NCI-H2196 (cell line): ENCODE data around the gene PPEF2.

Experiments
- DNase-seq: peaks from one replicate; lab custom pipeline; 2025; ENCODE audit not compliant: unreplicated experiment; lab: John Stamatoyannopoulos, UW

Gene PPEF2

DNA sequence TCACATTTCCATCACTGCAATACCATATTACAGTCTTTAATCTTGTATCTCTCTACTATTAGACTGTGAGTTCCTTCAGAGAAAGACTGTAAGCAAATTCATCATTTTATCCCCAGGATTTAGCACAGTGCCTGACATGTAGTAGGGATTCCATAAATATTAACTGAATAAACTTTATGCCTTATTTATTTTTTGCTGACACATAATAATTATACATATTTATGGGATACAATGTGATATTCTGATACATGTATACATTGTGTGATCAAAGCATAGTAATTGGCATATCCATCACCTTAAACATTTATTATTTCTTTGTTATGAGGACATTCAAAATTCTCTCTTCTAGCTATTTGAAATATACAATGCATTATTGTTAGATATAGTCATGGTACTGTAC, 3.7 kb downstream of the PPEF2 start:
- DNase-seq: no peak

DNA sequence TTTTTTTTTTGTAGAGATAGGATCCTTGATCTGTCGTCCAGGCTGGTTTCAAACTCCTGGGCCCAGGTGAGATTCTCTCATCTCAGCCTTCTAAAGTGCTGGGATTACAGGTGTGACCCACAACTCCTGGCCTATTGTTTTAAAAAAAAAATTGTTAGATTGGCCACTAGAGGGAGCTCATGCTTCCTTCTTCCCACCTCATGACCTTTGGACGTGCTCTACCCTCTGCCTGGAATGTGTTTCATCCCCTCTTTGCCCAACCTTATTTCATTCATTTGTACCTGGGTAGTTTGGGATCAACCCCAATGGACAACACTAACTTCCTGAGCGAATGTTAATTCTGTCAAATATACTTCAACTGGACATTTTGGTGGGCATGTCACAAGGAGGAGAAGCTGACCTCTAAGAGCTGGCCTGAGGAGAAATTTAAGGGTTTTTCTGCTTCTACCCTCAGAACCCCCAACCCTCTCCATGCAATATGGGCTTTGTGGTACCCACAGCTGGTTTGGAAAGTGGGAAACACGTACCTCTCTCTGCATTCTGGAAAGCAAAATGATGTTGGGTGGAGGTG, 6.4 kb downstream of the PPEF2 start:
- no peak for DNase-seq

DNA sequence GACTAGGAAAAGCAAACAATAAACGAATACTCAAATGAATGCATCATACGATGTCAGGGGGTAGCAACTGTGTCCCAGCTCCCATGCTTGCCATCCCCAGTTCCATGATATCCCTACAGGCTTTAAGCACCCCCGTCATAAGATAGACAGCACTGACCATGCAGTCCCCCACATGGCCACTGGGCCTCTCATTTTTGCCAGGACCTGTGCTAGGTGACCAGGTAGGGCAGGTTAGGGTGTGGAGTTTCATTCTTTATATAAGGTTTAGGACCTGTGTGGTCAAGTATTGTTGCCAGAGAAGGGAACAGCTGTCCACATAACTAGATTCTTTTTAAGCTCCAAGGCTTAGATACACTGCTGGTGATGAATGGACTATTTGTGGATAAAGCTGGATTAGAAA, 9.7 kb downstream of the PPEF2 start:
- DNase-seq: no peak

DNA sequence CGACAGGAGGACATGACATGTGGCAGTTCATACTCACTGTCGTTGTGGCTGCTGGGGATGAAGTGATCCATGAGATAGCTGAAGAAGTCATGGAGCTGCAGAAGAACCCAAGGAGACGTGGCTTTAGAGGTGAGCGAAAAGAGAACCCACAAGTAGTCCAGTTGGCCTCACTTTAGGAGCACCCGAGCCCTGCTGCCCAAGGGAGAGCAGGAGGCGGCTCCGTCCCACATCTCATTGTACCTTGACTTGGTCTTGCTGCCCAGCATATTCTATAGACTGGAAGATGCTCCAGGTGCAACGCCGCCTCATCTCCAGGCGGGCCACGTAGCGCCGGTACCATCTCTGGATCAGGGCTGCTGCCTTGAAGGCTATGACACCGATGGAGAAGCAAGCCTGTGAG, 10.6 kb downstream of the PPEF2 start:
- no peak for DNase-seq

DNA sequence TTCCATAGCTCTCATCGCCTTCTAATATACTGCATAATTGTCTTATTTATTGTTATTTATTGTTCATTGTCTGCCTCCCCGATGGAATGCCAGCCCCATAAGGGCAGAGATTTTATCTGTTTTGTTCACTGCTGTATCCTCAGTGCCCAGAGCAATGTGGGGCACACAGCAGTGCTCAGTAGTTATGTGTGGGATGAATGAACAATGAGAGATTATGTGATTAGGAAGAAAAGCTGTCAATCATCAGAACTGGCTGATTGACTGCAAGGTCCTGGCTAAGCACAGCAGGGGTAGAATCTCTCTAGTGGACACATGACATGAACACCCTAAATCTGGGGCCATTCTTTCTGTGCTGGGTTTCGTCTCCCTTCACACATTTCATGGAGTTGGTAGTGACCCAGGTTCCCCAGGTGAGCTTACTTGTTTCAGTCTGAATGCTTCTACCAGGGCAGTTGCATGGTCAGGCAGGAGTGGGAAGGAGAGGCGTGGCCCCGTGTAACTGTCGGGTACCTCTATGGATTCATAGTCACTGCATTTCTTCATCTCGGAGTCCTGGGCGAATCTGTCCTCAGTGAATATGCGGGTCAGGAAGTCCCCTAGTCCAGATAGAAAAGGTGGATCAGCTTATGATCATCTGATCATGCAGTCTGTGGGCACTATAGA, 12.6 kb downstream of the PPEF2 start:
- no peak for DNase-seq

DNA sequence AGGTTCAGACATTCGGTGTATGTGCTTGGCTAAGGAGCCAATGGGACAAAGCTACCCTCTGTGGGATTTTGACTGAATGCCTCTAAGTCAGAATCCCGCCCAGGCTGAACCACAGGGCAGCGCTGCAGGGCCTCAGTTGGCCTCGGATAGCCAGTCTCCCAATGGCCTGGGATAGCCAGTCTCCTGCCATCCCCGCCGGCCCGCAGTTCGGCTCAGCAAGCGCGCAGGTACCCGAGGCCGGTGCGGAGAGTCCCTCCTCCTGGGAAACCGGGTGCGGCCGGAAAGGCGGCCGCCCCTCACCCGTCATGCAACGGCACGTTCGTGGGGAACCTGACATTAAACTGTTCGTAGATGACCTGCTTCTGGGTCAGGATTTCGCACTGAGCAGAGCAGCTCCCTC, 16.1 kb downstream of the PPEF2 start:
- no peak for DNase-seq

DNA sequence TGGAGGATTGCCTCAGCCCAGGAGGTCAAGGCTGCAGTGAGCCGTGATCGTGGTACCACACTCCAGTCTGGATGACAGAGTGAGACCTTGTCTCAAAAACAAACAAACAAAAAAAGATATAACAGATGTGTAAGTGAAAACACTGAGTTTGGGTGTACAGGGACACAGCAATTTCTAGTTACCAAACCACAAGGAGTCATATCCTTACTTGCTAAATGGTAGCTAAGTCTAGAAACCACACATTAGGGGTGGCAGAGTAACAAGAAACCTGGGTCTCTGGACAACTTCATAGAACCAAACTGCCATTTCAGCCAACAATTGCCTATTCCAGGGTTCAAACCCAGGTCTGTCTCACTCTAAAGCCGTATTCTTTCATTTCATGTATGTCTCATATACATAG, 20.8 kb downstream of the PPEF2 start:
- no peak for DNase-seq

DNA sequence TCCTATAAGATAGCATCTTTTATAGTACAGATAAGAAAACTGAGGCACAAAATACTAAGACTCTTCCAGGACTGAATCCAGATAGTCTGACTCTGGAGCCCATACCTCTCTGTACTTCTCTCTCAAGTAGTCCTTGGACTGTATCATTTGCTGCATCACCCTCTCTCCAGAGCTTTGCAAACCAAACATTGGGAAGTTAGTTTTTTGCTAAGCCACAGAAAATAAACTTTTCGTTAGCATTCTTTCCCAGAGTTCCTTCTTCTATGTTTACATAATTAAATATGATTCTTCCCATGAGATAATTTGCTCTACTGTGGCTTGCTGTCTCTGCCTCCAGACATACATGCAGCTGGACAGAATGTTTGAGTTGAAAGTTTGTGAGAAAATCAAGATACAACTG, 22.0 kb downstream of the PPEF2 start:
- no peak for DNase-seq

DNA sequence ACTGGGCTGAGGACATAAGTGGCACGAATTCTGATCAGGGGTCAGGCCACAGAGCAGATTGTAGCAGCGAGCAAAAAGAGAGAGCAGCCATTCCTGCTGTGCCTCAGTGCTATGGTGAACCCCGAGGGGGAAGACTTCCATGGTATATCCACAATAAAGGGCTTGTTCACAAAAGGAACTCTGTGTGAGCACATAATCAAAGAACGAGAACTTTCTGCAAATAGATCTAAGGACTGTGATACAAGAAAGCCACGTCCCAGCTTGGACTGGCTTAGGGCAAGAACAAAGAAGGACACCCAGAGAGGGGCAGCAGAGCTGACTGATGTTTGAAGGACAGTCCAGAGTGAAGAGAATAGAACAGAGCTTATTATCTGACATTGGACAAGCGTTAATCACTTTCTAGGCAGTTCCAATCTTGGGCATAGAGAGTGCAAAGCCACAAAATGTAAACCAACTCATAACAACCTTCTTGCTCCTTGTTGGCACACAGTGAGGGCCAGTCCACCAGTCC, 24.0 kb downstream of the PPEF2 start:
- DNase-seq: no peak

DNA sequence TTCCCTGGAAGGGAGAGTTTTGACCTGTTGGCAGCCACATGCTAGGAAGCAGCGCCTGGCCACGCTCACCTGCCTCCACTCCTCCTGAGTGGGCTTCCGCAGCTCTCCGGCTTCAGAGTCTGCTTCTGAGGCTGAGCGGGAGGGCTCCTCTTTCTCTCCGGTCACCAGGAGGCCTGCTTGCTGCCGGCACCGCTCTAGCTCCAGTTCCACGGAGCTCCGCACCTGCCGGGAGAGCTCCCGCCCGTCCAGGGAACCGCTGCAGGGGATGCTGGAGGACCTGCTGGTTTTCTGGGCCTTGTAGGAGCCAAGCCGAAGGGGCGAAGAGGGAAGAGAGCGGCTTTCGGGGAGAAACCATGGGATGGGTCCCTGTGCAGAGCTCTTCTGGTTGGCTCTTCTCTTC, 26.0 kb downstream of the PPEF2 start:
- DNase-seq: no peak

DNA sequence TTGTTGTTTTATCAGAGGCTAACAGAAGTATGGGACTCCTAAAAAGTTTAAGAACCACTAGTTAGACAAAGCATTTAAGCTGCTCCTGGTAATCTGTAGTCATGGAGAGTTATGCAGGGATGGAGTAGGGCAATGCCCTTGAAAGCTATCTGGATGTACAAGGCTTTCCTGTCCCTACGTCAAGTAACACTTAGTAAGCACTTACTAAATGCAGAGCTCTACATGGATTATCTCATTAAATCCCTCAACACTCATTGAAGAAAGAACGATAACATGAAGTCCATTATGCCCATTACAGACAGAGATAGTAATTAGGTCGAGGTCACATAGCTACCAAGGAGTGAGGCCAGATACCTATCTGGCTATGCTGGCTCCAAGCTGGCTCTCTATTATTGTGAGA, 33.2 kb downstream of the PPEF2 start:
- no peak for DNase-seq

DNA sequence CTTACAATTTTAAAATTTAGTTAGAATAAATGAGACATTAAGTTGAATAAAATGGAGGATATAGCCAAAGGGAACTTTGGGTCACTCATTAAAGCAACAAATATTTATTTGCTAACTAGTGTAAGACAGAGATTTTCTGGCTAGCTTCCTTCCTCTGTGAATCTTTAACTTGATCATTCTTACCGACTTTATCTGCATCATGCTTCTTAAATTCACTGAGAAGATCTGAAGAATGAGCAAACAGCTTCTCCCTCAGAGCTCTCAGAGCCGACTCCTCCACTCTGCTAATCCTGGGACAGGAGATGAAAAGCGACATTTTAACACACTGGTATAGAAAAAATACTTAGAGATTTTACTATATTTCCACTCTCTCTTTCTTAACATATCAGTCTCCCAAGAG, 35.1 kb downstream of the PPEF2 start:
- DNase-seq: no peak

DNA sequence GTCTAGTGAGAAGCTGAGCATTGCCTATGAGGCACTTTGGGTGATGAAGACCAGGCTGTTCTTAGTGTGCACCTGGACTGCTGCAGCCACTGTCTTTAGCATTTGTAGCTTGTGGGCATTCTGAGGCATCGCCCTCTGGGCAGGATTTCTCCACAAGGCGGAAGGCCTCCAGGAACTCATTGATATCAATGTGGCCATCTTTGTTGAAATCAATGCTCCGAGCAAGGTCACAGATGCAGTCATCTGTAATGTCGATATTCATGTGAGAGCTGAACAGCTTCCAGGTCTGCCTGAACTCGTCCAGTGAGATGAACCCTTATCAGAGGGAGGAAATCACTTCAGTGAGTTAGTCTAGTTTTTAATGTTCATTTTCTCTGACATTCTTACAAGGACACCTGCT, 41.6 kb downstream of the PPEF2 start:
- no peak for DNase-seq

DNA sequence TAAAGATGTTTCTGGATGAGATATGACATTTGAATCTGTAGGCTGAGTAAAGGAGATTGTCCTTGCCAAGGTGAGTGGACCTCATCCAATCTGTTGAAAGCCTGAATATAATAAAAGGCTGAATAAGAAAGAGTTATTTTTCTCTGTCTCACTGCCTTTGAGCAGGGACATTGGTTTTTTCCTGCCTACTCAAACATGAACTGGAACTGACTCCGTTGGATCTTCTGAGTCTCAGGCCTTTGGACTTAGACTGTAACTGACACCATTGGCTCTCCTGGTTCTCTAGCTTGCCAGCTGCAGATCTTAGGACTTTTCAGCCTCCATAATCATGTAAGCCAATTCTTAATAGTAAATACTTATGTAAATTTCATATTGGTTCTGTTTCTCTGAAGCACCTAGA, 43.5 kb downstream of the PPEF2 start:
- no peak for DNase-seq

DNA sequence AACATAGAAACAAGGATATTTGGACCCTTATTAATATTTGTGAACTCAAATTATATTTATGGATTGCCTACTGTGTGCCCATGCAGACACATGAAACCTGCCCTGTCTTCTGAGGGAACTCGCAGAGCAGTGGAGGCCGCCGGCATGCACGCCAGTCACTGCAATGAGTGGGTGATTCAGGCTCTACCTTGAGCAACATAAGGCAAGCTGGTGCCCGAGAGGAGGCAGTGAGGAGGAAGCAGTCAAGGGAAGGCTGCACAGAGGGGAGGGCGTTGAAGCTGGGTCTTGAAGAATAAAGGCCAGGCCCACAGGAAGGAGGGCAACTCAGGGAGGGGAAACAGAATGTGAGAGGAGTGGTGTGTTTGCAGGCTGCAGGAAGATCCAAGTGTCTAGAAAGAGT, 52.8 kb downstream of the PPEF2 start:
- no peak for DNase-seq

DNA sequence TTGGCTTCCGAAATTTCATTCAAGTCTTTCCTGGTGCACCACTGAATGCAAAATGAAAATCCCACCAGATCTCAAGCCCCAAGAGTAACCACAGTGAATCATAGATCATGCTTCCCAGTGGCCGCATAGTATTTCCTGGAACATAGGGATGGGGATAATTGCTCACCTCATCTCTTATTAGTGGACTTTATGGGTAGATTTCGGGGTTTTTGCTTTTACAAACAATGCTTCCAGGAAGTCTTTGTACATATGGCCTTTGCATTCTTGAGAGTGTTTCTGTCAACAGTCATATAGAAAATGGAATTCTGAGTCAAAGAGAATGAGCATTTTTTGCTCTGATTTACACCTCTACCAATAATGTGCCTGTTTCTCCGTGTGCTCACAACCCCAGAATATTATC, 53.4 kb downstream of the PPEF2 start:
- DNase-seq: no peak

DNA sequence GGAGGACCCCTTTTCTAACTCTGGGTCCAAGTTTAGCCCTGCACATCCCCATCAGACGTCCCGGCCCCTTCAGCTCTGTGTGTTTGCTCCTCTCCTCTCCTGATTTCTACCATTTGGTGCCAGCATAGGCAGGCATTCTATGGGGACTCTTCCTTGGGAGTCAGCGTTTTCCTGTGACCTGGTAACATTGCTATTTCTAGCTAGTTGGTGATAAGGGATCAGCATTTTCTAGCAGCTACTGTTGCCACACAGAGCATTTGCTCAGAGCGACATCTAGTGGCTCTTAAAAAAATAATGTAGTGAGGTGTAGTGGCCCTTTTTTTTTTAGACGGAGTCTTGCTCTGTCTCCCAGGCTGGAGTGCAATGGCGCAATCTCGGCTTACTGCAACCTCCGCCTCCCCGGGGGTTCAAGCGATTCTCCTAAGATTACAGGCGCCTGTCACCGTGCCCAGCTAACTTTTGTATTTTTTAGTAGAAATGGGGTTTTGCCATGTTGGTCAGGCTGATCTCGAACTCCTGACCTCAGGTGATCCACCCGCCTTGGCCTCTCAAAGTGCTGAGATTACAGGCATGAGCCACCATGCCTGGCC, 54.0 kb downstream of the PPEF2 start:
- peak; percentile 38 for DNase-seq

DNA sequence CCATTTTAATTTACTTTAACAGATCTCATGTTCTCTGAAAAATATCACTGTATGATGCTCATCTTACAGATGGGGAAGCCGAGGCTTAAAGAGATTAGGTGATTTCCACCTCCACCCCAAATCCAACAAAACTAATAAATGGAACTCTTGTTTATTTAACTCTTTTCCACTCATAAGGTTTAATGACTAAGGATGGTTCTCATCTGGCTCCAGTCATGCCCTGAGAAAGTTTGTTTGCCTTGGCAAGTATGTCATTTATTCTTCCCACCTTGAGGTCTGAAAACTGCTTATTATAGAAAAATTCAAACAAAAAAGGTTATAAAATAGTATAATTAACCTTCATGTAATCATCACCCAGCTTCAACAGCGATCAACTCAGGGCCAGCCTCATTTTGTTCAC, 56.3 kb downstream of the PPEF2 start:
- DNase-seq: no peak

DNA sequence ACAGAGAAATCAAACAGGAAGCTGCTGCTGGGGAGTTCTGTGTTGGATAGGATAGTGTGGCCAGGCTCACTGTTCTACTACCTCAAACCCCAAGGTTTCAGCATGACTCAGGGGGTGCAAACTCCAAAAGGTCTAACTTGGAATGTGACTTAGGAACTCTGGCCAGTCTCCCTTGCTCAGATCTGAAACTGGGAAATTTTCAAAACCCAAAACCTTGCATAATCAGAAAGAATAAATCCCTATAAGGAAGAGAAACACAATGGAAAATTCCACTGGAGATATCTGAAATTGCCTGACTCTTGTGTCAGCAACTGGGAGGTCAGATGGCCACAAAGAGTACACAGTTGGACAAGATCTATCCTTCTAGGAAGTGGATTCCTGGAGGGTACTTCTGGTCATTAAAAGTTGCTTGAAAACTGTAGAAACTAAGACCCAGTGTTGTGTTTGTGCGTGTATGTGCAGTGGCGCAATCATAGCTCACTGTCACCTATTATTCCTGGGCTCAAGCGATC, 58.0 kb downstream of the PPEF2 start:
- no peak for DNase-seq

DNA sequence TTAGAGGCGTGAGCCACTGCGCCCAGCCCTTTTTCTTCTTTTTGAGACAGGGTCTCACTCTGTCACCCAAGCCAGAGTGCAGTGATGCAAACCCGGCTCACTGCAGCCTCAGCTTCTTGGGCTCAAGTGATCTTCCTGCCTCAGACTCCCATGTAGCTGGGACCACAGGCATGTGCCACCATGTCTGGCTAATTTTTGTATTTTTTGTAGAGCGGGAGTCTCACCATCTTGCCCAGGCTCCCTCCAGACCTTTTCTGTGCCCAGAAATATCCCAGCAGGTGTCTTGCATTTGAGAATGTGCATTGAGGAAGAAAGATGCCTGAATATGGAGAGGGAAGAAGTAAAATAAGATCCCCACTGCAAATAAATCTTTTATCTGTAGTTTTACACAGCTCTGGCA, 58.7 kb downstream of the PPEF2 start:
- DNase-seq: no peak

DNA sequence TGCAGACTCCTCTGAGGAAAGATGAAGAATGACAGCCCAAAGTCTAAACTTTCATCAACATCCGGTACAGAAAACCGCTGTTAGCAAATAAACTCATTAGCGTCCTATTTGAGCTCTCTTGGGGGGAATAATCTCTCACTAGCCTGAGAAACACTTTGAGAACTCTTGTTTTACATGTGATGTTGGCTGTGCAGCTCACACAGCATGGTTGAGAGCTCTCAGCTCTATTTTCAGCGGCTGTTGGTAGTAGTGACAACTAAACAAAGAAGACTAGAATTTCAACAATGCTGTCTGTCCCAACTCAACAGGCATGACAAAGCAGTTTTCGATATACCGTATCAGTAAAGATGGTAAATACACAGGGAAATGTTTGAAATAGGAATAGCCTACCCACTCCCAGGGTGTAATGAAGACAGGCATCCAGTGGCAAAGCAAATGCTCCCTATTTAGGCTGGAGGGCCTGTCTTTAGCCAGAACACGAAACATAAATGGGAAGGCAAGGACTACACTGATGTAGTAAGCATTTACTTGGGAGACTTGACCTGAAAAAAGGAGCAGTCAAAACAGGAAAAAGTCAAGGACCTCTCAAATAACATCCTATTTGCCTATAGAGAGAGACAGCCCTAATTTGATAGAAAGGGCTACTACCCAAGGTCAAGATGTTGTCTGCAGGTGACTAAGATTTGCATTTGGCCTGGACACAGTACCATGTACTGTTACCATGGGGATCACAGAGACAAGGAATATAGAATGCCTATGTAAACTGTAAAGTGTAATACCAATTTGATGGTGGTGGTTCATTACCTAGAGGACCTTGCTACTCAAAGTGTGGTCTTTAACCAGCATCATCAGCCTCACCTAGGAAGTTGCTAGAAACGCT, 60.4 kb downstream of the PPEF2 start:
- DNase-seq: no peak

DNA sequence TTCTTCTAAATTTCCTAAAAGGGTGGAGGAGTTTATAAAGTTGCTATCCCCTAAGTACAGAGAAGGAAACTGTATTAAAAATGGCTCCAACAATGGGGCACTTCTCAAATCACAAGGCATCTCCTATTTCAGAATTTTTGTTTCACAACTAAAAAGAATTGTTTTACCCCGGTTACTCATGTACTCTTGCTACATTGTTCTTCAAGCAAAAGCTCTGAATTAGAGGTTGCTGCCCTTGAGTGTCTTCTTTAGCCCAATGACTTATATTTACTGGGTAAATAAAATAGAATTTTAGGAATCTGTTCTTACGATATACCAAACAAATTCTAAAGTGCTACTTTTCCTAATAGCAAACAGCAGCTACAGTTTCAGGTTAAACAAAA, 67.5 kb downstream of the PPEF2 start:
- DNase-seq: no peak
